ENCODE data around the gene C22orf15. TPM values are rescaled to one million over a fixed set of nuclear protein-coding genes. Genes with fewer than 3 reads are reported as not detected.

C22orf15 gene
- total and polyA plus RNA-seq, 2 of the 8 experiments (the other 6 are each of a cell fraction or from before 2014, with no cell fraction given): 4.2 to 4.9 TPM

- H2BK120ac ChIP-seq (replicated peaks; ENCODE audit: low read depth, low read length): no peak overlapping the region
- peaks cover 15 to 50% (median 37%) of the 10 kb centered on the region in 4 experiments; a peak in 7 of 8 replicates for H3K36me3 ChIP-seq (ENCODE audit: control insufficient read depth in 2 of 4, insufficient read depth in 4 of 4, low read length in 3 of 4)
- ChIA-PET POLR2A (ENCODE audit: partially characterized antibody) (interaction anchor here (1.1 kb wide), 1 partner anchor 10 kb away, joined by 6 read pairs; the partner anchor contains the start of gene SMARCB1), CTCF (ENCODE audit: partially characterized antibody) (interaction anchor here (2.3 kb wide), 1 partner anchor 53 kb away, joined by 7 read pairs; no protein-coding TSS in a partner anchor)
- H3K23ac ChIP-seq (ENCODE audit: insufficient read length): no peak overlapping the region
- H3K27ac ChIP-seq (ENCODE audit: low read depth, low read length): no peak overlapping the region
- H3K14ac ChIP-seq (ENCODE audit: insufficient read length): no peak overlapping the region
- H2BK5ac ChIP-seq (ENCODE audit: low read depth, low read length): no peak overlapping the region
- no peaks in the 10 kb centered on the region for H3K27me3 ChIP-seq (replicated peaks in 1 of 4; ENCODE audit: control insufficient read depth in 3 of 4, extremely low read depth in 1 of 4, insufficient read depth in 3 of 4, low read length in 3 of 4)
- 93% methylated on average over 5 of the region's 5 CpGs; no CpG with 5 or more reads in 1 of the 2 experiments for WGBS, 2 experiments (ENCODE audit: extremely low coverage in 1 of 2, insufficient coverage in 1 of 2, insufficient read length in 1 of 2, insufficient replicate concordance in 2 of 2, low coverage in 1 of 2, low lambda C conversion rate in 2 of 2, missing lambda C conversion rate in 1 of 2)
- no peaks in the 10 kb centered on the region for H3K23me2 ChIP-seq (ENCODE audit: low read depth, low read length)
- H4K91ac ChIP-seq (replicated peaks; ENCODE audit: insufficient read length, low read length): no peak overlapping the region
- no peak overlapping the region for H2BK20ac ChIP-seq (ENCODE audit: low read length)
- H3K79me1 ChIP-seq (ENCODE audit: low read depth, low read length): no peaks in the 10 kb centered on the region; the same call in 1 of the 2 replicates
- DNase-seq (ENCODE audit: low read depth in 1 of 2, low spot score in 2 of 2): no peak
- no peak overlapping the region for H3K56ac ChIP-seq (replicated peaks; ENCODE audit: insufficient read length, low read depth, low read length)
- FAIRE-seq: no peak
- no peak overlapping the region for H2BK15ac ChIP-seq (ENCODE audit: low read length)
- H3K9me3 ChIP-seq (ENCODE audit: insufficient read depth in 2 of 2, low read depth in 1 of 2, low read length in 1 of 2): no peaks in the 10 kb centered on the region
- H3K4me2 ChIP-seq (ENCODE audit: insufficient read depth in 1 of 2, low read depth in 2 of 2, low read length in 2 of 2): no peak overlapping the region
- no peak overlapping the region for H3K4me3 ChIP-seq (ENCODE audit: extremely low read depth in 1 of 4, insufficient read depth in 2 of 4, low read depth in 3 of 4, low read length in 4 of 4)
- H4K20me1 ChIP-seq (replicated peaks in 1 of 2; ENCODE audit: control insufficient read depth in 1 of 2, insufficient read depth in 2 of 2, low read length in 2 of 2): peaks cover 2 to 20% of the 10 kb centered on the region in 2 experiments
- no peak overlapping the region for H2BK12ac ChIP-seq (ENCODE audit: low read depth, low read length)
- H2AFZ ChIP-seq (ENCODE audit: low read length): no peak overlapping the region
- no peak overlapping the region for H3K9ac ChIP-seq (replicated peaks in 1 of 4; ENCODE audit: extremely low read depth in 1 of 4, low read depth in 3 of 4, low read length in 3 of 4)
- peaks cover 0 to 15% of the 10 kb centered on the region in 2 experiments; a peak in 2 of 4 replicates for H3K79me2 ChIP-seq (ENCODE audit: control insufficient read depth in 1 of 2, insufficient read depth in 2 of 2, low read length in 2 of 2)
- H3K4me1 ChIP-seq (replicated peaks in 1 of 4; ENCODE audit: control insufficient read depth in 3 of 4, insufficient read depth in 4 of 4, low read length in 3 of 4): no peaks in the 10 kb centered on the region
- H2AK5ac ChIP-seq (ENCODE audit: low read depth, low read length): no peak overlapping the region
- no peak overlapping the region for H3K4ac ChIP-seq (replicated peaks; ENCODE audit: insufficient read length, low read depth, low read length)
- no peak overlapping the region for H4K5ac ChIP-seq (ENCODE audit: insufficient read length, low read depth, low read length)
- no peak overlapping the region for H4K8ac ChIP-seq (ENCODE audit: extremely low read depth, insufficient read depth, low read length)
- H3K18ac ChIP-seq (ENCODE audit: extremely low read depth, low read length): no peak overlapping the region
- no peak for TF ChIP-seq GABPA (IDR thresholded peaks at IDR 0.05; ENCODE audit: borderline replicate concordance, insufficient read depth, low read length)
- no peak for TF ChIP-seq SIRT6 (IDR thresholded peaks at IDR 0.05; ENCODE audit: low read length)
- TF ChIP-seq CEBPB (IDR thresholded peaks at IDR 0.05; ENCODE audit: low read depth, low read length): no peak
- TF ChIP-seq EP300 (IDR thresholded peaks at IDR 0.05; ENCODE audit: borderline replicate concordance in 1 of 2, low read depth in 2 of 2, low read length in 2 of 2): no peak
- no peak for TF ChIP-seq ZNF274 (IDR thresholded peaks at IDR 0.05; ENCODE audit: borderline replicate concordance, extremely low read depth, low read length)
- TF ChIP-seq CREB1 (IDR thresholded peaks at IDR 0.05): no peak
- TF ChIP-seq POLR2AphosphoS5 (IDR thresholded peaks at IDR 0.05; ENCODE audit: low read depth, low read length): no peak
- TF ChIP-seq CBX5 (IDR thresholded peaks at IDR 0.05; ENCODE audit: low read depth, low read length): no peak
- no peak for TF ChIP-seq ATF2 (IDR thresholded peaks at IDR 0.05; ENCODE audit: low read length)
- no peak for TF ChIP-seq GTF2F1 (IDR thresholded peaks at IDR 0.05; ENCODE audit: borderline replicate concordance, low read depth, low read length)
- no peak for TF ChIP-seq ASH2L (IDR thresholded peaks at IDR 0.05; ENCODE audit: low read length)
- no peak for TF ChIP-seq KDM4A (IDR thresholded peaks at IDR 0.05; ENCODE audit: low read depth, low read length, severe bottlenecking)
- no peak for TF ChIP-seq EGR1 (IDR thresholded peaks at IDR 0.05; ENCODE audit: borderline replicate concordance, low read depth, low read length)
Observed at GRCh38 chr22:23796461-23796860, 33.7 kb downstream of the C22orf15 start.

All from H1 (cell line).